HCT116 (cell line): ENCODE data around the gene ARHGEF37. TPM values are rescaled to one million over a fixed set of nuclear protein-coding genes. Genes with fewer than 3 reads are reported as not detected.
"Not testable (repeated sequence)": the region's sequence is repeated elsewhere in the genome, so short reads cannot be mapped to it uniquely, and the experiment has no call there.

Experiments
- ATAC-seq: fragments of 200-7000 bp; cut with Tn5 transposase; 2 replicates; pipeline ENCODE4 v1.9.1; 2020; ENCODE audit warnings: mild to moderate bottlenecking, moderate library complexity
- BruUV-seq: library from RNA; stranded (reverse); fragments of 400-500 nt; replicated peaks from 2 replicates; lab custom pipeline; 2021; lab: Mats Ljungman, UMichigan
- CTCF ChIA-PET: fragments of 300-600 bp; sonication (Branson Sonifier 250); formaldehyde crosslinking; loops from one replicate; lab custom pipeline; 2021; ENCODE audit warnings: antibody characterized with exemption; lab: Charles Lee
- POLR2A ChIA-PET: fragments of 300-600, 350-600 bp; sonication (Branson Sonifier 250); formaldehyde crosslinking; loops from one replicate; lab custom pipeline; 2021; ENCODE audit warnings: antibody characterized with exemption; lab: Charles Lee
- RAD21 ChIA-PET, 2 experiments: fragments of 300-600 bp; sonication (Branson Sonifier 250); formaldehyde crosslinking; loops; one replicate each; lab custom pipeline; 2023; ENCODE audit warnings: low total read pairs in 2 of 2; ENCODE audit not compliant: uncharacterized antibody in 2 of 2, unreplicated experiment in 2 of 2, low non-redundant PET in 1 of 2; lab: Charles Lee
- DNase-seq: peaks from one replicate; pipeline ENCODE4 v3.0.0-alpha.2; 2010; ENCODE audit warnings: low read depth, low spot score
- H2AFZ ChIP-seq: fragments of 200-600 bp; shearing (Covaris generic), sonication (generic); 2 replicates; pipeline ENCODE4 v1.6.1; 2017; ENCODE audit warnings: low read depth, mixed run types, mixed read lengths, antibody characterized with exemption, low read length; ENCODE audit not compliant: poor library complexity, severe bottlenecking
- H3K27ac ChIP-seq: 2 replicates; pipeline ENCODE4 v1.5.1; 2012; ENCODE audit warnings: low read depth, low read length
- H3K27me3 ChIP-seq: fragments of 200-600 bp; sonication (generic); 2 replicates; pipeline ENCODE4 v1.6.1; 2016; ENCODE audit warnings: mixed run types, low read length, mixed read lengths; ENCODE audit not compliant: insufficient read depth
- H3K36me3 ChIP-seq, 2 experiments: fragments of 200-500 bp in 1 of 2; fragments of 200-600 bp in 1 of 2; sonication (Bioruptor generic) in 1 of 2; sonication (generic) in 1 of 2; 2 replicates each; pipeline versions ENCODE4 v1.5.1 to v1.6.1; 2014 to 2016; ENCODE audit warnings: low read length in 2 of 2, inconsistent platforms in 1 of 2, mixed read lengths in 1 of 2, mixed run types in 1 of 2; ENCODE audit not compliant: insufficient read depth in 2 of 2, control insufficient read depth in 1 of 2
- H3K4me1 ChIP-seq, 2 experiments: fragments of 200-600 bp in 1 of 2; sonication (generic) in 1 of 2; 2 replicates each; pipeline versions ENCODE4 v1.5.1 to v1.6.1; 2012 to 2017; ENCODE audit warnings: low read length in 2 of 2, inconsistent platforms in 1 of 2, mild to moderate bottlenecking in 1 of 2, mixed read lengths in 1 of 2, mixed run types in 1 of 2, moderate library complexity in 1 of 2; ENCODE audit not compliant: insufficient read depth in 2 of 2, control insufficient read depth in 1 of 2
- H3K4me2 ChIP-seq: fragments of 200-600 bp; sonication (generic); 2 replicates; pipeline ENCODE4 v1.6.1; 2017; ENCODE audit warnings: mixed run types, low read length, mixed read lengths
- H3K4me3 ChIP-seq, 2 experiments: fragments of 200-600 bp in 1 of 2; sonication (generic) in 1 of 2; replicated peaks in 1 of 2; 2 replicates each; pipeline ENCODE4 v1.5.1; 2011 to 2016; ENCODE audit warnings: low read length in 2 of 2, control low read depth in 1 of 2, low read depth in 1 of 2, mild to moderate bottlenecking in 1 of 2, mixed read lengths in 1 of 2, mixed run types in 1 of 2
- H3K79me2 ChIP-seq: fragments of 200-600 bp; sonication (generic); 2 replicates; pipeline ENCODE4 v1.6.1; 2017; ENCODE audit warnings: mild to moderate bottlenecking, mixed run types, low read length, moderate library complexity, mixed read lengths; ENCODE audit not compliant: insufficient read depth
- H3K9ac ChIP-seq: fragments of 200-600 bp; sonication (generic); 2 replicates; pipeline ENCODE4 v1.6.1; 2016; ENCODE audit warnings: low read length, mixed read lengths
- H3K9me2 ChIP-seq: fragments of 200-600 bp; sonication (generic), shearing (Covaris generic); 2 replicates; pipeline ENCODE4 v1.6.1; 2017; ENCODE audit warnings: mixed run types, mild to moderate bottlenecking, moderate library complexity; ENCODE audit not compliant: insufficient read depth
- H3K9me3 ChIP-seq, 2 experiments: fragments of 200-500 bp in 1 of 2; fragments of 200-600 bp in 1 of 2; sonication (Bioruptor generic) in 1 of 2; sonication (generic) in 1 of 2; 2 replicates each; pipeline ENCODE4 v1.6.1; 2014 to 2017; ENCODE audit warnings: low read length in 2 of 2, mixed read lengths in 2 of 2, inconsistent platforms in 1 of 2, low read depth in 1 of 2, mild to moderate bottlenecking in 1 of 2, mixed run types in 1 of 2, moderate library complexity in 1 of 2; ENCODE audit not compliant: control insufficient read depth in 1 of 2, insufficient read depth in 1 of 2
- H4K20me1 ChIP-seq: fragments of 200-600 bp; sonication (generic), shearing (Covaris generic); 2 replicates; pipeline ENCODE4 v1.6.1; 2017; ENCODE audit warnings: mixed run types, mild to moderate bottlenecking, moderate library complexity; ENCODE audit not compliant: insufficient read depth
- POLR2AphosphoS5 ChIP-seq: IDR thresholded peaks from 2 replicates; pipeline ENCODE4 v1.6.1; 2011; ENCODE audit warnings: mild to moderate bottlenecking, low read depth, low read length, moderate library complexity
- RAD21 ChIP-seq: IDR thresholded peaks from 2 replicates; pipeline ENCODE4 v1.6.1; 2012; ENCODE audit warnings: low read depth, mild to moderate bottlenecking
- SIN3A ChIP-seq: IDR thresholded peaks from 2 replicates; pipeline ENCODE4 v1.6.1; 2012; ENCODE audit warnings: low read depth
- SP1 ChIP-seq: IDR thresholded peaks from 2 replicates; pipeline ENCODE4 v1.6.1; 2012; ENCODE audit warnings: low read depth
- ZNF274 ChIP-seq: fragments of 200-500 bp; sonication (Bioruptor generic); IDR thresholded peaks from 2 replicates; pipeline ENCODE4 v1.6.1; 2014; ENCODE audit warnings: mild to moderate bottlenecking, low read depth, low read length, inconsistent platforms
- intact Hi-C: fragments of 100-400 bp; cut with micrococcal nuclease; formaldehyde crosslinking; loops from 2 replicates; pipeline ENCODE4 v1.10.0; 2022
- total RNA-seq: library from RNA; stranded (reverse); gene quantifications from one replicate; pipeline ENCODE4 v1.2.1, GENCODE V29; 2021; ENCODE audit not compliant: unreplicated experiment
- TF ChIP-seq, protein P1 (sequence below): IDR thresholded peaks from 2 replicates; pipeline ENCODE4 v1.6.1; 2012

ARHGEF37 gene
- total RNA-seq, 1 experiment from 2014 or later, result 7.0 TPM

DNA sequence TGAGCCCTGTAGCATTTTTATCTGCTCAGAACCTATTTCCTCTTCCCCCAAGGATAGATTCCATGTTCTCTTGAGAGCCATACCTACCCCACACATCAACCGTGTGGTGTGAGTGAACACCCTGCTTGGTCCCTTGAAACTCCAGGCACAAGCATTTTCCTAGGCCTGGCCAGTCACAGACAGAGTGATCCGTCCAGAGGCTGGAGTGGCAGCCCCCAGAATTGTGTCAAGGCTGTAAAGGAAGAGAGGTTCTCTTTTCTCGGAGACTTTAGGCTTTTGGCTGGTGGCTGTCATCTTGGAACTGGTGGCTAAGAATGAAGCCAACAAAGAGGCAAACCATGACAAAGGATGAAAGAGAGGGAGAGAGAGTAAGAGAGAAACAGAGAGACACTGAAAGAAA lies 66.0 kb downstream of the ARHGEF37 start:
- H3K36me3 ChIP-seq, result no peaks in the 10 kb centered on the region
- ChIA-PET CTCF (no interaction called here), RAD21 (no interaction called here), POLR2A (interaction anchor here (0.5 kb wide), 1 partner anchor 876 kb away, joined by 3 read pairs; no protein-coding TSS in a partner anchor)
- no peaks in the 10 kb centered on the region for H3K4me1 ChIP-seq
- no peaks in the 10 kb centered on the region for H3K9me3 ChIP-seq
- DNase-seq (no peak), ATAC-seq (no peak)
- H3K9me2 ChIP-seq, result no peaks in the 10 kb centered on the region
- BruUV-seq, result no TSS peak
- H3K27me3 ChIP-seq, result no peaks in the 10 kb centered on the region
- H3K27ac ChIP-seq, result no peak overlapping the region
- H3K4me2 ChIP-seq, result no peak overlapping the region
- no peak overlapping the region for H3K4me3 ChIP-seq
- no peak overlapping the region for H2AFZ ChIP-seq
- no peaks in the 10 kb centered on the region for H4K20me1 ChIP-seq
- H3K79me2 ChIP-seq, result no peaks in the 10 kb centered on the region
- intact Hi-C loops, result no loop called here
- no peak for TF ChIP-seq RAD21
- TF ChIP-seq SP1, result no peak
- no peak for TF ChIP-seq ZNF274
- TF ChIP-seq, protein P1, sequence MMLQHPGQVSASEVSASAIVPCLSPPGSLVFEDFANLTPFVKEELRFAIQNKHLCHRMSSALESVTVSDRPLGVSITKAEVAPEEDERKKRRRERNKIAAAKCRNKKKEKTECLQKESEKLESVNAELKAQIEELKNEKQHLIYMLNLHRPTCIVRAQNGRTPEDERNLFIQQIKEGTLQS, result no peak
- no peak for TF ChIP-seq SIN3A
- TF ChIP-seq POLR2AphosphoS5, result no peak
- H3K9ac ChIP-seq, result no peak overlapping the region

DNA sequence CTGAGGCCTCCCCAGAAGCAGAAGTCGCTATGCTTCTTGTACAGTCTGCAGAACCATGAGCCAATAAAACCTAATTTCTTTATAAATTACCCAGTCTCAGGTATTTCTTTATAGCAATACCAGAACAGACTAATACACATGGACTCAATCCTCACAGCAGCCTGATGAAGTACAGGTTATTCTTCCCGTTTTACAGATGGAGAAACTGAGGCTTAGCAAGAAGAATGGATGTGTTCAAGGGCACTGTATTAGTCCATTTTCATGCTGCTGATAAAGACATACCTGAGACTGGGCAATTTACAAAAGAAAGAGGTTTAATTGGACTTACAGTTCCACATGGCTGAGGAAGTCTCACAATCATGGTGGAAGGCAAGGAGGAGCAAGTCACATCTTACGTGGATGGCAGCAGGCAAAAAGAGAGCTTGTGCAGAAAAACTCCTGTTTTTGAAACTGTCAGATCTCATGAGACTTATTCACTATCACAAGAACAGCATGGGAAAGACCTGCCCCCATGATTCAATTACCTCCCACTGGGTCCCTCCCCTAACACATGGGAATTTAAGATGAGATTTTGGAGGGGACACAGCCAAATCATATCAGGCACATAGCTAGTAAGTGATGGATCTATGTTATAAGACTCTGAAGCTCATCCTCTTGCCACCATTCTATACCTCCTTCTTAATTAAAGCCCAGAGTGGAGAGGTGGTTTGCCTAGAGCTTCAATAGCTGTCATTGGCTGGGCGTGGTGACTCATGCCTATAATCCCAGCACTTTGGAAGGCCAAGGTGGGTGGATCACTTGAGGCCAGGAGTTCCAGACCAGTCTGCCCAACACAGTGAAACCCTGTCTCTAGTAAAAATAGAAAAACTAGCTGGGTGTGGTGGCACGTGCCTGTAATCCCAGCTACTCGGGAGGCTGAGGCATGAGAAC lies 67.4 kb downstream of the ARHGEF37 start:
- H3K9me3 ChIP-seq, H3K4me1 ChIP-seq, H3K4me3 ChIP-seq, H3K27me3 ChIP-seq, H3K79me2 ChIP-seq, H3K27ac ChIP-seq, H3K4me2 ChIP-seq, DNase-seq, H3K9ac ChIP-seq, POLR2A ChIA-PET, intact Hi-C loops, BruUV-seq, H2AFZ ChIP-seq, H3K9me2 ChIP-seq, H3K36me3 ChIP-seq, H4K20me1 ChIP-seq, RAD21 ChIA-PET: not testable (repeated sequence)
- CTCF ChIA-PET, result interaction anchor here (1.2 kb wide), 1 partner anchor 19 kb away, joined by 5 read pairs; no protein-coding TSS in a partner anchor
- peak; percentile 68 for ATAC-seq

DNA sequence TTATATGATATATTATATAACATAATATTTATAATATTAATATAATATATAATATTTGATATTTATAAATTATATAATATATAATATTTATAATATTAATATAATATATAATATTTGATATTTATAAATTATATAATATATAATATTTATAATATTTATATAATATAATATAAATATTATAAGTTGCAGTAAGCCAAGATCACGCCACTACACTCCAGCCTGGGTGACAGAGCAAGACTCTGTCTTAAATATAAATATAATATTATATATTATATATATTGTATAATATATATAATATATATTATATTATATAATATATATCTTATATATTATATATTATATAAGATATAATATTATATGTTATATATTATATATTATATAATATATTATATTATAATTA lies 68.4 kb downstream of the ARHGEF37 start:
- H3K4me2 ChIP-seq, H3K36me3 ChIP-seq, H3K9me3 ChIP-seq, H3K27me3 ChIP-seq, H3K4me1 ChIP-seq, RAD21 ChIA-PET, BruUV-seq, DNase-seq, H3K9me2 ChIP-seq, H3K4me3 ChIP-seq, H3K27ac ChIP-seq, ATAC-seq, H3K79me2 ChIP-seq, intact Hi-C loops, H4K20me1 ChIP-seq, H2AFZ ChIP-seq, POLR2A ChIA-PET, H3K9ac ChIP-seq: not testable (repeated sequence)
- CTCF ChIA-PET, result interaction anchor here (1.2 kb wide), 1 partner anchor 18 kb away, joined by 5 read pairs; no protein-coding TSS in a partner anchor
